Measurements from ENCODE around the gene CPPED1.
A peak's percentile ranks its signal among the peaks of the same experiment; 100 is the strongest.

The CPPED1 gene, protein sequence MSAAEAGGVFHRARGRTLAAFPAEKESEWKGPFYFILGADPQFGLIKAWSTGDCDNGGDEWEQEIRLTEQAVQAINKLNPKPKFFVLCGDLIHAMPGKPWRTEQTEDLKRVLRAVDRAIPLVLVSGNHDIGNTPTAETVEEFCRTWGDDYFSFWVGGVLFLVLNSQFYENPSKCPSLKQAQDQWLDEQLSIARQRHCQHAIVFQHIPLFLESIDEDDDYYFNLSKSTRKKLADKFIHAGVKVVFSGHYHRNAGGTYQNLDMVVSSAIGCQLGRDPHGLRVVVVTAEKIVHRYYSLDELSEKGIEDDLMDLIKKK

DNA sequence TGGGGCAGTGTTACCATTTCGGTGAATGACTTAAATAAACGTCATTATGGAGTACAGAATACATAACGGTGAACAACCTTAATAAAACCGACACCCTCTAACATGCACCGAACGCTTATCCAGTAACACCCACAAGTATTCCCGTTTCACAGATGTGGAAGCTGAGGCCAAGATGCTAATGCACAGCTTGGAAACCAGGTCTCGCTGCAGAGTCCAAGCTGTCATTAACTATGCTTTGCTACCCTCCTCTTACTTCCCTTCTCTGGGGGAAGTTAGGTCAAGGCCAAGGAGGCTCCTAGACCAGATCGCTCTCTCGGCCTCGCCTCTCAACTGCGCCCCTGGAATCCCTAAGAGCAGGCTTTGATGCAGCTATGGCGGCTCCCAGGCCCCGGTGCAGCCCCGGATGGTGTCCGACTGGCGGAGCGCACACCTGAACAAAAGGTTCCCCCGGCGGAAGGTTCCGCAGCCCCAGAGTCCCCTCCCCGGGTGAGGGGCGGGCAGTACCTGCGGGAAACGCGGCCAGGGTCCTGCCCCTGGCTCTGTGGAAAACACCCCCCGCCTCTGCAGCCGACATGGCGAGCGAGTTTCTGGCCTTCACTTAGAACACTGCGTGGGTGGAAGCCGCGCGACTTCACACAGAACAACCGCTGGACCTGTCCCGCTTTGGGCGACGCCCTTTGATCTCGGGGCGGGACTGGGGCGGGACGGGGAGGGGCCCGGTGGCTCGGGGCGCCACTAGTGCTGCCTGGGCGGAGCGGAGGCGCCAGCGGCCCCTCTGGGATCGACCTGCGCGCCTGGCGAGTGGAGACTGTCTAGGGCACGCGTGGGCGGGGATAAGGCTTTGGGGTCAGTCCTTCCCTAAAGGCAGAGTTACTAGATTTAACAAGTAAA lies at the start of gene CPPED1:
Gene CPPED1, minus strand, starts transcription at position 685 of the 891 bp plus-strand sequence. Its CDS starts 111 bp downstream, at position 574.
- no peak for TF ChIP-seq CTCF (IDR thresholded peaks at IDR 0.05; ENCODE audit: low read depth, low read length)
- in situ Hi-C loops (cut with HindIII; ENCODE audit: low sequenced_read_pairs), result no loop called here
- peak; percentile 95 for DNase-seq (ENCODE audit: low read depth, low spot score)
- H3K4me3 ChIP-seq (ENCODE audit: low read depth, low read length), result peak within 1 kb of the TSS; percentile 62

DNA sequence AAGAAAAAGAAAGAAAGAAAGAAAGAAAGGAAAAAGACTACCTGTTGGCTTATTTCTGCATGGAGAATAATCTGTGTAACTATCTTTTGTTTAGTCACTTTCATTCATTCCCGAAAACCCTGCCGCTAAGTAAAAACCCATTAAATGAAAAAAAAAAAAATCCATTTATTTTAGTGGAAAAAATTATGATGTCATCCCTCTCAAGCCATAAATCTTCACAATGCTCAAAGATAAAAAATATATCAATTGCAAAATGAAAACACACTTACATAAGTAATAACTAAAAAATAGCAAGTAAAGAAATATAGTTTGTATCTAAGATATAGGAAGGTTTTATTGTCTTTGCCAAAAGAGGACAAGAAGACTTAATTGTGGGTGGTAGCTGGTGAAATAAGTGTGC lies 46.5 kb upstream of the CPPED1 start:
- DNase-seq (ENCODE audit: low read depth, low spot score), result no peak
- H3K4me3 ChIP-seq (ENCODE audit: low read depth, low read length), result no peak overlapping the region
- in situ Hi-C loops (cut with HindIII; ENCODE audit: low sequenced_read_pairs), result no loop called here
- TF ChIP-seq CTCF (IDR thresholded peaks at IDR 0.05; ENCODE audit: low read depth, low read length), result no peak

DNA sequence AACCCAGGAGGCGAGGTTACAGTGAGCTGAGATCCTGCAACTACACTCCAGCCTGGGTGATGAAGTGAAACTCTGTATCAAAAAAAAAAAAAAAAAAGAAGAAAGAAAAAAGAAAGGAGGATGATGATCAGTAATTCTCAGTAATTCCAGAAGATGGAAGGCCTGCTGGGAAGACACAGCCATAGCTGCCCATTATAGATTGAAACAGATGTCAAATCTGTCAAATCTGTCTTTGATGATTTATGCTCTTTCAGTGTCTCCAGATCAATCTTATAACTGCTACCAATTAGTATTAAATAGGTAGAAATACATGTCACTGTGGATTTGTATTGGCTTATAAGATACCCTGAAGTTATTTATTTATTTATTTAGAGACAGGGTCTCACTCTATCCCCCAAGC lies 42.9 kb upstream of the CPPED1 start:
- no peak for TF ChIP-seq CTCF (IDR thresholded peaks at IDR 0.05; ENCODE audit: low read depth, low read length)
- no peak overlapping the region for H3K4me3 ChIP-seq (ENCODE audit: low read depth, low read length)
- in situ Hi-C loops (cut with HindIII; ENCODE audit: low sequenced_read_pairs), result no loop called here
- DNase-seq (ENCODE audit: low read depth, low spot score), result no peak

DNA sequence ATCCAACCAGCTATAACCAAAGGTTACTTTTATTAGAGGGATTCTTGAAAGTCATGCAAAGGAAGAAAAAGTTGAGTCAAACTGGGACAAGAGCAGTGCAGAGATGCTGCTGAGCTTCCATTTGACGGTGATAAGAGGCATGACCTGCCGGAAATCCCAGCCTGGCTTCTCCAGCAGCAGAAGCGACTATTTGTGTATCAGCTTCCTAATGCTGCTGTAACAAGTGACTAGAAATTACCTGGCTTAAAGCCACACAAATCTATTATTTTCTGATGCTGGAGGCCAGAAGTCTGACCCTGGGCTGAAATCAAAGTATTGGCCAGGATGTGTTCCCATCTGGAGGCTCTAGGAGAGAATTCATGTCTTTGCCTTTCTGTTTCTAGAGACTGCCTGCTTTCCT lies 41.6 kb upstream of the CPPED1 start:
- in situ Hi-C loops (cut with HindIII; ENCODE audit: low sequenced_read_pairs), result no loop called here
- no peak for DNase-seq (ENCODE audit: low read depth, low spot score)
- TF ChIP-seq CTCF (IDR thresholded peaks at IDR 0.05; ENCODE audit: low read depth, low read length), result no peak
- H3K4me3 ChIP-seq (ENCODE audit: low read depth, low read length), result no peak overlapping the region

GRCh38 chr16:12837756-12838155 lies 34.1 kb upstream of the CPPED1 start:
- DNase-seq (ENCODE audit: low read depth, low spot score), result no peak
- no peak overlapping the region for H3K4me3 ChIP-seq (ENCODE audit: low read depth, low read length)
- in situ Hi-C loops (cut with HindIII; ENCODE audit: low sequenced_read_pairs), result no loop called here
- TF ChIP-seq CTCF (IDR thresholded peaks at IDR 0.05; ENCODE audit: low read depth, low read length), result no peak

- no peak for DNase-seq (ENCODE audit: low read depth, low spot score)
- in situ Hi-C loops (cut with HindIII; ENCODE audit: low sequenced_read_pairs), result no loop called here
- no peak overlapping the region for H3K4me3 ChIP-seq (ENCODE audit: low read depth, low read length)
- TF ChIP-seq CTCF (IDR thresholded peaks at IDR 0.05; ENCODE audit: low read depth, low read length), result no peak
Observed at GRCh38 chr16:12837291-12837690, 33.6 kb upstream of the CPPED1 start.

All from astrocyte of the spinal cord (primary cell).